Fibroblast of mammary gland (primary cell): Measurements from ENCODE around the gene MAN1C1.

Source experiments
- DNase-seq: peaks from one replicate; pipeline ENCODE4 v3.0.0-alpha.2; 2010; ENCODE audit warnings: low read depth
- H3K4me3 ChIP-seq: 2 replicates; pipeline ENCODE4 v1.5.1; 2011; ENCODE audit warnings: low read depth, mild to moderate bottlenecking, low read length, moderate library complexity; ENCODE audit not compliant: control insufficient read depth
- CTCF ChIP-seq: conservative IDR thresholded peaks from 2 replicates; pipeline ENCODE4 v1.5.1; 2011; ENCODE audit warnings: low read depth, low read length, inconsistent platforms; ENCODE audit not compliant: control insufficient read depth, insufficient read depth

The MAN1C1 gene

GRCh38 chr1:25798666-25799351 lies 182.2 kb downstream of the MAN1C1 start:
- H3K4me3 ChIP-seq: no peak overlapping the region
- no peak for DNase-seq
- TF ChIP-seq CTCF: no peak

GRCh38 chr1:25799352-25799934 lies 182.9 kb downstream of the MAN1C1 start:
- H3K4me3 ChIP-seq: peak overlapping the region; percentile 45
- no peak for DNase-seq
- TF ChIP-seq CTCF: no peak

- H3K4me3 ChIP-seq: peak within 1 kb of the TSS; percentile 68
- peak; percentile 40 for DNase-seq
- TF ChIP-seq CTCF: no peak
These were observed 183.5 kb downstream of the MAN1C1 start, which contains the start of gene SELENON for GRCh38 chr1:25799935-25800702. TSS of gene SELENON (plus strand) at chr1:25800193. CDS start at chr1:25800231, 38 bp downstream.

- no peak for DNase-seq
- peak overlapping the region; percentile 68 for H3K4me3 ChIP-seq
- no peak for TF ChIP-seq CTCF
These were observed 184.2 kb downstream of the MAN1C1 start for GRCh38 chr1:25800703-25801377.

GRCh38 chr1:25802915-25803314 lies 186.3 kb downstream of the MAN1C1 start:
- H3K4me3 ChIP-seq: no peak overlapping the region
- DNase-seq: no peak
- TF ChIP-seq CTCF: peak; percentile 7

GRCh38 chr1:25803368-25803767 lies 186.8 kb downstream of the MAN1C1 start:
- TF ChIP-seq CTCF: no peak
- DNase-seq: no peak
- no peak overlapping the region for H3K4me3 ChIP-seq
